A673 (cell line): ENCODE measurements around the gene CD164.

Experiments used
- CTCF ChIP-seq: fragments of 300-800, 200-600 bp; sonication (generic); conservative IDR thresholded peaks from 2 replicates; pipeline ENCODE4 v1.5.1; 2017; ENCODE audit warnings: low read depth, mild to moderate bottlenecking, antibody characterized with exemption, low read length, moderate library complexity, mixed read lengths
- EZH2 ChIP-seq: fragments of 200-600 bp; sonication (generic); IDR thresholded peaks from 2 replicates; pipeline ENCODE4 v1.6.1; 2017; ENCODE audit warnings: borderline replicate concordance, low read depth, mild to moderate bottlenecking, mixed read lengths, antibody characterized with exemption, low read length; ENCODE audit not compliant: poor library complexity, severe bottlenecking

GRCh38 chr6:109381747-109382575 is at the start of gene CD164:
- TF ChIP-seq CTCF (no peak), EZH2 (no peak)
